ENCODE data around the gene HCN2. TPM values are rescaled to one million over a fixed set of nuclear protein-coding genes. Genes with fewer than 3 reads are reported as not detected.
A peak's percentile ranks its signal among the peaks of the same experiment; 100 is the strongest.

Gene HCN2
- total and polyA plus RNA-seq, 9 of the 15 experiments (the other 6 are each of a cell fraction or from before 2014, with no cell fraction given): 0.29 to 4.2 (median 0.82) TPM; not detected in 2

GRCh38 chr19:633068-633785 is 43.5 kb downstream of the HCN2 start, which contains the start of gene POLRMT (continued):
- TF ChIP-seq RERE (CRISPR knock-in tag; IDR thresholded peaks at IDR 0.05; ENCODE audit: borderline replicate concordance) (no peak), CSDE1 (IDR thresholded peaks at IDR 0.05) (peak in 1 of 2 experiments; percentile 95; a peak in 2 of 4 replicates), KLF13 (tag; IDR thresholded peaks at IDR 0.05; ENCODE audit: borderline replicate concordance, low read depth) (no peak), ETS2 (tag; IDR thresholded peaks at IDR 0.05; ENCODE audit: borderline replicate concordance, poor library complexity, severe bottlenecking) (no peak), SMAD4 (CRISPR knock-in tag; conservative IDR thresholded peaks at IDR 0.05) (0 out of 2 replicates have a peak, but pooled peaks have one; percentile 8), PYGO2 (tag; IDR thresholded peaks at IDR 0.05) (0 out of 2 replicates have a peak, but pooled peaks have one; percentile 25), ZNF318 (IDR thresholded peaks at IDR 0.05; ENCODE audit: borderline replicate concordance in 1 of 2, low read depth in 1 of 2) (no peak)
- TF ChIP-seq, protein P1, sequence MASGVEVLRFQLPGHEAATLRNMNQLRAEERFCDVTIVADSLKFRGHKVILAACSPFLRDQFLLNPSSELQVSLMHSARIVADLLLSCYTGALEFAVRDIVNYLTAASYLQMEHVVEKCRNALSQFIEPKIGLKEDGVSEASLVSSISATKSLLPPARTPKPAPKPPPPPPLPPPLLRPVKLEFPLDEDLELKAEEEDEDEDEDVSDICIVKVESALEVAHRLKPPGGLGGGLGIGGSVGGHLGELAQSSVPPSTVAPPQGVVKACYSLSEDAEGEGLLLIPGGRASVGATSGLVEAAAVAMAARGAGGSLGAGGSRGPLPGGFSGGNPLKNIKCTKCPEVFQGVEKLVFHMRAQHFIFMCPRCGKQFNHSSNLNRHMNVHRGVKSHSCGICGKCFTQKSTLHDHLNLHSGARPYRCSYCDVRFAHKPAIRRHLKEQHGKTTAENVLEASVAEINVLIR (CRISPR knock-in tag; IDR thresholded peaks at IDR 0.05): no peak
- TF ChIP-seq, protein P2, sequence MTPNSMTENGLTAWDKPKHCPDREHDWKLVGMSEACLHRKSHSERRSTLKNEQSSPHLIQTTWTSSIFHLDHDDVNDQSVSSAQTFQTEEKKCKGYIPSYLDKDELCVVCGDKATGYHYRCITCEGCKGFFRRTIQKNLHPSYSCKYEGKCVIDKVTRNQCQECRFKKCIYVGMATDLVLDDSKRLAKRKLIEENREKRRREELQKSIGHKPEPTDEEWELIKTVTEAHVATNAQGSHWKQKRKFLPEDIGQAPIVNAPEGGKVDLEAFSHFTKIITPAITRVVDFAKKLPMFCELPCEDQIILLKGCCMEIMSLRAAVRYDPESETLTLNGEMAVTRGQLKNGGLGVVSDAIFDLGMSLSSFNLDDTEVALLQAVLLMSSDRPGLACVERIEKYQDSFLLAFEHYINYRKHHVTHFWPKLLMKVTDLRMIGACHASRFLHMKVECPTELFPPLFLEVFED (CRISPR knock-in tag; conservative IDR thresholded peaks at IDR 0.05): no peak
